CD4-positive, alpha-beta T cell treated with Interleukin-6 for 4 hours (primary cell): ENCODE data around the gene CGB1.

Experiments
- DNase-seq: peaks from one replicate; pipeline ENCODE4 v3.0.0-alpha.2; 2020; ENCODE audit warnings: mixed read lengths

CGB1 gene

DNA sequence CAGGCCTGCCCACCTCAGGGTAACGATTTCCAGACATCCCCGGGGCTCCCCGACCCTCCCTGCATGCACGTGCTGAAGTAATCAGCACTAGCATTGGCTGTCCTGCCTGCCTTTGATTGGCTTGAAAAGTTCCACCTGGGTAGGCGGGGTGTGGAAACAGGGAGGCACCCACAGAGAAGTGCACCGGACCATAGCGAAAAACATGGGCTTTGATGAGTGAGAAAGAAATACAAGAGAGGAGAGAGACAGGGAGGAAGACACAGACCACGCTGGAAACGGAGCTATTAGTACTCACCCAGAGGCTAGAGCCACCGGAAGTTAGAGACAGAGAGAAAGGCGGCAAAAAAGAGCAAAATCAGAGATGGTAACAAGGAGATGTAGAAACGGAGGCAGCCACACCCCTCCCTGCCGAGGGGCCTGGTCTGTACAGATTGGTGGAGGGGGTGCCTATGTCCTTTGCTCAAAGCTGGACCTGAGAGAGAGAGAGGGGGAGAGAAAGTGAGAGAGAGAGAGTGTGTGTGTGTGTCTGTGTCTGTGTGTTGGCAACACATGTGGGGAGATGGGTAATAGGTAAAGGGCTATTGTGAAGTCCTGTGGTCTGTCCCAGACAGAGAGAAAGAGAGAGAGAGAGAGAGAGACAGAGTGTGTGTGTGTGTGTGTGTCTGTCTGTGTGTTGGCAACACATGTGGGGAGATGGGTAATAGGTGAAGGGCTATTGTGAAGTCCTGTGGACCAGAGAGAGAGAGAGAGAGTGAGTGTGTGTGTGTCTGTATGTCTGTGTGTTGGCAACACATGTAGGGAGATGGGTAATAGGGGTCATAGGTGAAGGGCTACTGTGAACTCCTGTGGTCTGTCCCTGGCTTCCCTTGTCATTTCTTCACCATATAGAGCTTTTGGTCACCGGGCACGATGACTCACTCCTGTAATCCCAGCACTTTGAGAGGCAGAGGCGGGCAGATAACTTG is 15.5 kb downstream of the CGB1 start:
- DNase-seq: no peak

DNA sequence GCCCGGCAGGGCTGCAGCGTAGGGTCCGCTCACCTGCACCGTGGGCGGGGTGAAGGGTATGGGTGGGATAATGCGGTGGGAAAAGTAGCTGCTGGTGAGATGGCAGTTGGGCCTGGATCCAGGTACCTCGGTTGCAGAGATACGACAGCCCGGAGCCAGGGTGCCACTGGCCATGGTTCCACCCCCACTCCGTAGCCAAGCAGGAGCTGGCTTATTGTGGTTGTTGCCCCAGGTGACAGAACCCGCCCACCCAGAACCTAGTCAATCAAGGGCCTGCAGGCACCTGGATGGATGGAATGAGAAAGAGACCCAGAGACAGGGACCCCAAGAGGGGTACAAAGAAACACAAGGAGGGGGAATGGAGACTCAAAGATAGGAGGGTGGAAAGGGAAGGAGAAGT is 16.4 kb downstream of the CGB1 start:
- DNase-seq: no peak

DNA sequence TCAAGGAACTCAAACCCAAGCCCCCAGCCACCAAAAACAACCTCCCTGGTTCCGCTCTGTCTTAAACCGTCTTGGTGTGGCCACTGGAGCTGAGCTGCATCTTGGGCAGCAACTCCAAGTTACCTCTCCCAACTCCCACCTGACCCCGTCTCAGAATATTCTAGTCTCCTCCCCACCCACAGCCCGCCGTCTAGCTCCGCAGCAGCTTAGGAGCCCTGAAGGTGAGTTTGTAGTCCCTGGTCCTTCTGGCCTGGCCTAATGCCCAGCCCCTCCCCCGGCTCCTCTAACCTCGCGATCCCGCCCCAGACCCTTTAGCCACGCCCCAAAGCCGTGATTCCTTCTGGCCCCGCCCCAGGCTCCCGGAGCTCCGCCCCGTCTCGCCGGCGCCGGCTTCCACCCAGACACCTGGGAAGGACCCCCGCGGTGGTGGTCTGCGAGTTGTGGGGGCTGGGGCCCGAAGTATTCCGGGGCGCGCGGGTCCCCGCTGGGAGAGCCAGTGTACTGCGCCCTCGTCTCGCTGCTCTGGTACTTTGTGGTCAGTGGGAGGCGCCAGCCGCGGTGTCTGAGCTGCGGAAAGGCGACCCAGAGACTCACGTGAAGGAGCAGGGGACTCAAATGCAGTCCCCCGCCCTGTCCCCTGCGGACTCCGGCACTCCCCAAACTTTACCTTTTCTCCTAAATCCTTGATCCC is 17.3 kb downstream of the CGB1 start:
- peak; percentile 79 for DNase-seq

DNA sequence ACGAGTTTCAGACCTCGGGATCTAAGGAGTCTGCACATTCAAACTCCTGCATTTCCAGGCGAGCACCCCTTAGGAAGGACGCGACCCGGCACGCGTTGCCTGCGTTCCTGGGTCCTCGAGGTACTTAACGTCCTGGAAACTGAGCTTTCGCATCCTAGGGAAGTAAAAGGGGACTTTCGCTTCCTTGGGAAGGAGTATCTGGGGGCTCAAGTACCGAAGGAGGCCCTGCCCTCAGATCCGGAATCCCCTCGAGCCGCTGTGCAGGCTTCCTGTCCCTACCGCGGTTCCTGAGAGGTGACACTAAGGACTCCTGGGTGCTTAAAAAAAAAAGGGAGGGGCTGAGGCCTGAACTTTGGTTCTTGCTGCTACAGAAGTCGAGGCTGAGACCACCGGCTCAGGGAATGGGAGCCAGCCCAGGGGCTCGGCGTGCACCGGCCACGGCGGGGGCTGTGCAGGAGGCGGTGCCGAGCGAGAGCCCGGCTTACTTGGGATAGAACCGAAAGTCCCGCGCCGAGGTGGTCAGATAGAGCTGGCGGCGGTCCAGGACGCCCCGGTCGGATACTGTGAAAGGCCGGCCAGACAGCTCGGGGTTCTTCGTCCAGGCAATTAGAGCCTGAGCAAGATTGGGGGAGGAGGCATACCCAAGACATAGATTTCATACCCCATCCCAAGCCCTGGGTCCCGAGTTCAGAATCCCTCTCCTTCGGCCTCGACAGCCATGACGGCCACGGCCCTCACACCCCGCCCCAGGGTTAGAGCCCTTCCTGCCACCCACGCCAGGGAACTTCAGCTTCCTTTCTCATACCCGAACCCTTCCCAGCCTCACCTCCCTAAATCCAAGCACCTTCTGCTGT is 18.1 kb downstream of the CGB1 start:
- DNase-seq: peak; percentile 46

DNA sequence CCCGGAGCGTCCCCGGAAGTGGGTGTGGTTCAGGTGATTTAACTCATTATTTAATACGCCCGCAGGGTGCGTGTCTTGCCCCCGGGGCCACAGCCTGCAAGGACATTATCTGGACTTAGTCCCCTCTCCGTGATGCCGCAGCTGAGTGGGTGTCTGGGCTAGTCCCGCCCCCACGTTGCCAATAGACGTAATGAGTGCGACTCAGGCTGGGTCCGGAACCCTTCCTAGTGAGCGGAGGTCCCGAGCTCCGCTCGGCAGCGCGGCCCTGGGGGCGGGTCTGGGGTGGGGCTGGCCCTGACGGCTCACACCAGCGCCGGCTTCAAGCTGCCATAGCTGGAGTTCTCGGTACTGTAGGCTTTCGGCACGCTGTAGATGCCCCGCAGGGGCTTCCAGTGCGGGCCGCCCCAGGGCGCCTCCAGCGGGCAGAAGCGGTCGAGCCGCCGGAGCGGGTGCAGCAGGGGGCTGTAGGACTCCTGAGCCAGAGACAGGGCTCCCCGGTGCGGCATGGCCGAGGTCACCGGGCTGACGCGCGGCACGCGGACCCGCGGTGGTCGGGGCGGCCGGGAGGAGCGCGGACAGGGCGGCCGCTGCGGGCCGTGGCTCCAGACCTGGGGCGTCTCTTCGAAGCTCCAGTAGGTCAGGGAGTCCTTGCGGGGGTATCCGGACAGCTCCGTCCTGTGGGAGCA is 18.9 kb downstream of the CGB1 start:
- DNase-seq: peak; percentile 68

DNA sequence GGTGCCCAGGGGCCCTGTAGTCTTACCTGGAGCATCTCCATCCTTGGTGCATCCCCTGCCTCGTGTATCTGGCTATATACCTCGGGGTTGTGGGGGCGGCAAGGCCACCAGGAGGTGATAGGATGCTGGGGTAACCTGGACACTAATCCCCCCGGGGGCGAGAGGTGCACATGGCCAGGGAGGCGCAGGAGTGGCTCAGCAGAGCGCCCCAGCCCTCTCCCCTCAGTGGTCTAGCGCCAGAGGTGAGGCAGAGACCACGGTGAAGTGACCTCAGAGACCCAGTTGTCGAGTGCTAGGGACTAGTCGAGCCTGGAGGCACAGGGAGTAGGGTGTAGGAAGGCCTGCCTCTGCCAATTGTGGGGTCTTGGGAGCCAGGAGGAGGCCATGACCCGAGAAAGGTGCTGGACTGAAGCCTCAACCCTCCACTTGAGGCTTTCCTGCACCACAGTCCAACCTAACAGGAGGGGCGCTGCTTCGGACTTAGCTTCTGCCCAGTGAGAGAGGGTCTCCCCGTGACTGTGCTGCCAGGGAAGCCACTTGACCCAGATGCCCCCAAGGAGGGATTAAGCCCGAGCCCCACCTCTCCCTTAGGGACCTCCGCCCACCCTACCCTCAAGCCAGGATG is 19.5 kb downstream of the CGB1 start, which contains the start of gene LHB:
LHB (minus strand) TSS at position 51 of the 625 bp plus-strand sequence; CDS start at position 41, 10 bp downstream.
- DNase-seq: no peak

DNA sequence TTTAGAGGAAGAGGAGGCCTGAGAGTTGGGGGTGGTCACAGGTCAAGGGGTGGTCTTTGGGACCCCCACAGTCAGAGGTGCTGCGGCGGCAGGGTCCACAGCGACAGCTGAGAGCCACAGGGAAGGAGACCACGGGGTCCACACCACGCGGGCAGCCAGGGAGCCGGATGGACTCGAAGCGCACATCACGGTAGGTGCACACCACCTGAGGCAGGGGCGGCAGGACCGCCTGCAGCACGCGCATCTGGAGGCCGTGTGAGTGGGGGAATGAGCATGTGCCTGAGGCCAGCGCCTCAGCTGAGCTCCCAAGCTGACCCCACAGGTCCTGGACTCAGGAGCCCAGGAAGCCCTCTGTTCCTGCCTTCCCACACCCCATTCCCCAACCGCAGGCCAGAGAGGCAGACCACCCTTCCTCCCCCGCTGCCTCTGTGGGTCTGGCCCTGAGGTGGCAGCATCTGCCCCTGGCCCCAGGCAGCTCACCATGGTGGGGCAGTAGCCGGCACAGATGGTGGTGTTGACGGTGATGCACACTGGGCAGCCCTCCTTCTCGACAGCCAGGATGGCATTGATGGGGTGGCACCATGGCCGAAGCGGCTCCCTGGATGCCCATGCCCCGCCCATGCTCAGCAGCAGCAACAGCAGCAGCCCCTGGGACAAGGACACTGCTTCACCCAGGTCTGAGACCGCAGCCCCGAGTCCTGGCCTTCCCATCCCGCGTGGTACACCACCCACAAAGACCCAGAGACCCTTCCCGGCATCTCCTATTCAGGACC is 20.4 kb downstream of the CGB1 start:
- no peak for DNase-seq

DNA sequence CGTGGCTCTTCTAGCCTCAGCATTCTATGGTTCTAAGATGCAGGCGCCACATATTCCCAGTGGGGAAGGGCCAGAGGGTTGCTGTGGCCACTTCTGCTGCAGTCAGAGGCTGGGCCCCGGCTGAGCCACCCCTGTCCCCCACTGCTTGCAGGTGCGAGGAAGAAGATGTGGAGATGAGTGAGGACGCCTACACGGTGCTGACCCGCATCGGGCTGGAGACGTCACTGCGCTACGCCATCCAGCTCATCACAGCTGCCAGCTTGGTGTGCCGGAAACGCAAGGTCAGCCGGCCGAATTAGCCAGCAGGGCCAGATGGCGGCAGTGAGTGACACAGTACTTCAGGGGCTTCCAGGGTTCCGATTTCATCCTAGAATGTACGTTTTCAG is 21.8 kb downstream of the CGB1 start:
- no peak for DNase-seq

DNA sequence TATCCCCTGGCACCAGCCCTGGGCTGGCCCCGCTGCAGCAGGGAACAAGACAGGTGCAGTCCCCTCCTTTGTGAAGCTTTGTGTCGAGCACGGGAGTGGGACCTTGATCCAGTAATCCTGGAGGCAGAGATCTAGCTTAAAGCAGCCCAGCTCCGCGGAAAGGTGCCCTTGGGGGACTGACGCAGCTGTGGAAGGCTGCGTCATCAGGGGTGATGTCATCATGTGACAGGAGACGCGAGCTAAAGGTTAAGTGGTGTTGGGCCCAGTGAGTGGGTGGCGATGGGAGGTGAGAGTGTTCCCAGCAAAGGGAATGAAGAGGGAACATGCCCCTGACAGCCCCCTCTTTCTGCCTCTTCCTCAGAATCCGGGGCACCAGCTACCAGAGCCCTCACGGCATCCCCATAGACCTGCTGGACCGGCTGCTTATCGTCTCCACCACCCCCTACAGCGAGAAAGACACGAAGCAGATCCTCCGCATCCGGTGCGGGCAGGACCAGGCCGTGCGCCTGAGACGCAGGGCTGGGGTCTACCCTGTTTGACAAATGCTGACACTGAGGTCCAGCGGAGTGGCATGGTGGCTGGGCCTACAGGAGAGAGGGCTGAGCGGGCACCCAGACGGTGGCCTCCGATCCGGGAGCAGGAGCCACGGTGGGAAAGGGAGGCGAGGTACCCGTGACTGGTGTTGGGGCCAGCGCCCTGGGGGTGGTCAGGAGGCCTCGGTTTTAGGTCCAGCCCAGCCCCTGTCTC is 22.4 kb downstream of the CGB1 start:
- DNase-seq: no peak

DNA sequence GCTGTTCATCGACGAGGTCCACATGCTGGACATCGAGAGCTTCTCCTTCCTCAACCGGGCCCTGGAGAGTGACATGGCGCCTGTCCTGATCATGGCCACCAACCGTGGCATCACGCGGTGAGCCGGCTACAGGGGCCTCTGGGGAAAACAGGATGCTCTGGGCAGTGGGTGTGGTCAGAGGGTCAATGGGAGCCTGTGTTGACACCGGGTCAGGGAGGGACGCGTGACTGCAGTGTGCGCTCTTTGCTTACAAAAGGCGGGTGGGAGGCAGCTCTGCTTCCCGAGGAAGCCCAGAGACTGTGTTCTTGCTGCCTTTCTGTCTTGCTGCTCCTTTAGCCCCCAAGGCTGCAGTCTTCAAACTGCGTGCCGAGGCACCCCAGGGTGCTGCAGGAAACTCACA is 25.5 kb downstream of the CGB1 start:
- DNase-seq: no peak

DNA sequence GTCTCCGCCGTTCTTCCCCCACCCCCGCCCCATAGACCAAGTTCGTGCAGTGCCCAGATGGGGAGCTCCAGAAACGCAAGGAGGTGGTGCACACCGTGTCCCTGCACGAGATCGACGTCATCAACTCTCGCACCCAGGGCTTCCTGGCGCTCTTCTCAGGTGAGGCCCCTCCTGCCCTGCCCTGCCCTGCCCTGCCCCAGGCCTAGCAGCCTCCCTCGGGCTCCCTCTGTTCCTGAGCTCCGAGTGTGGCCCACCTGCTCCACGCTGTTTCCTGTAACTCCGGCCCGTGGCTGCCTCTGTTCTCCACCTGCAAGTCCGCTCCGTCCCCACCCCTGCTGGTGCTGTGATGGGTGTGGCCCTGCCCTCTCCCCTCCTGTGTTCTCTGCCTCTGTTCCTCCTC is 26.2 kb downstream of the CGB1 start:
- DNase-seq: no peak

DNA sequence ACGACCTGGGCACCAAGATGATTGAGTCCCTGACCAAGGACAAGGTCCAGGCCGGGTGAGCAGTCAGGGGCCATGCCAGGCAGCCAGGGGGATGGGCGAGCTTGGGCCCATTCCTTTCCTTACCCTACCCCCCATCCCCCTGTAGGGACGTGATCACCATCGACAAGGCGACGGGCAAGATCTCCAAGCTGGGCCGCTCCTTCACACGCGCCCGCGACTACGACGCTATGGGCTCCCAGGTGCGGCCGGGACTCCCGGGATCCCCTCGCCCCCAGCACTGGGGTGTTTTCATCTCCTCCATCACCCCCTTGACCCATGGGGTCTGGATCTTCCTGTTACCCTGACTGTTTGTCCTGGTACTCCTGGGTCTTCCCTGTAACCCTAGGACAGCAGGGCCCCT is 26.9 kb downstream of the CGB1 start:
- no peak for DNase-seq

DNA sequence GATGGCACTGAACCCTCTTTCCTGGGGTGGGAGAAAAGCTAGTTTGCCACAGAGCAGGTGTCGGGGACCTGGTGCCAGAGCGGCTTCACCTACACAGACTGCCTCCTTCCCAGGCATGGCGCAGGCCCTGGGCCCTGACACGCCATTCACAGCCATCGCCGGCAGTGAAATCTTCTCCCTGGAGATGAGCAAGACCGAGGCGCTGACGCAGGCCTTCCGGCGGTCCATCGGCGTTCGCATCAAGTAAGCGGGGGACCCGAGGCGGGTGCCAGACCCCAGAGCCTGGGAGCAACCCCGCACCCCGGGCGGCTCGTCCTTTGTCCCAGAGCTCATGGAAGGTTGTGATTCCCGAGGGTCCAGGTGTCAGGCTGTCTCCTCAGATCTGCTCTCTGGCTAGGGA is 29.8 kb downstream of the CGB1 start:
- DNase-seq: no peak

DNA sequence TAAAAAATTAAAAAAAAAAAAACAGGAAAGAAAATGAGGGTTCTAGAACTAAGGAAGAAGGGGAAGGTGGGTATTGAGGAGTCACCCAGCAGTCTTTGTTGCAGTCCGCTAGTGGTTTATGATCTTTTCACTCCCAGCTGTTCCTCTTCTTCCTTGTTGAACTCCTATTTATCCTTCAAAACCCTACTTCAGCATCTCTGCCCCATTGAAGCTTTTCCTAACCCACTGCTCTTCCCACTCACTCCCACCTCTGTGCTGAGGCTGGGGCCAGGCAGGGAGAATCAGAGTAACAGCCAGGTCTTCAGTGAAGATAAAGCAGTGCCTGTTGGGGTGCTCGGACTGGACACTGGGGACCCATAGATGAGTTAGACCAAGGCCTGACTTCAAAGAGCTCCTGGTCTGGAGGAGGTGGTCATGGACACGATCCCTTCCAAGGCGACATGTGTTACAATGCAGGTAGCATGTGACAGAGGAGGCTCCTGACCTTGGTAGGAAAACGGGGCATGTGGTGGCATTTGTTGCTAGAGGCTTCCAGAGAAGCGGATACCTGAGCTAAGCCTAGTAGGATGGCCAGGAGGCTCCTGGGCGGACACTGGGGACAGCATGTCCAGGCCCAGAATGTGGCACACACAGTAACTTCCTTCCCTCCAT is 31.6 kb downstream of the CGB1 start:
- DNase-seq: no peak

DNA sequence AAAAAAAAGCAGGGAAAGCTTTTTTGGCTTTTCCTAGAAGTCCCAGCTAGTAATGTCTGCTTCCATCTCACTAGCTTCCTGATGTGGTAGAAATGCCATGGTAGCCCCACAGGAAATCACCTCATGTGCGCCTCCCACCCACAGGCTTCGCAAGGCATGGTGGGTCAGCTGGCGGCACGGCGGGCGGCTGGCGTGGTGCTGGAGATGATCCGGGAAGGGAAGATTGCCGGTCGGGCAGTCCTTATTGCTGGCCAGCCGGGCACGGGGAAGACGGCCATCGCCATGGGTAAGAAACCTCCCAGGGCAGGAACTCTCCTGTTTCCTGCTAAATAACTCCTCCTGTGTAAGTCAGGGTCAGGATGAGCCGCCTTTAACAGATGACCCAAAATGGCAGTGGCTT is 32.6 kb downstream of the CGB1 start:
- no peak for DNase-seq

DNA sequence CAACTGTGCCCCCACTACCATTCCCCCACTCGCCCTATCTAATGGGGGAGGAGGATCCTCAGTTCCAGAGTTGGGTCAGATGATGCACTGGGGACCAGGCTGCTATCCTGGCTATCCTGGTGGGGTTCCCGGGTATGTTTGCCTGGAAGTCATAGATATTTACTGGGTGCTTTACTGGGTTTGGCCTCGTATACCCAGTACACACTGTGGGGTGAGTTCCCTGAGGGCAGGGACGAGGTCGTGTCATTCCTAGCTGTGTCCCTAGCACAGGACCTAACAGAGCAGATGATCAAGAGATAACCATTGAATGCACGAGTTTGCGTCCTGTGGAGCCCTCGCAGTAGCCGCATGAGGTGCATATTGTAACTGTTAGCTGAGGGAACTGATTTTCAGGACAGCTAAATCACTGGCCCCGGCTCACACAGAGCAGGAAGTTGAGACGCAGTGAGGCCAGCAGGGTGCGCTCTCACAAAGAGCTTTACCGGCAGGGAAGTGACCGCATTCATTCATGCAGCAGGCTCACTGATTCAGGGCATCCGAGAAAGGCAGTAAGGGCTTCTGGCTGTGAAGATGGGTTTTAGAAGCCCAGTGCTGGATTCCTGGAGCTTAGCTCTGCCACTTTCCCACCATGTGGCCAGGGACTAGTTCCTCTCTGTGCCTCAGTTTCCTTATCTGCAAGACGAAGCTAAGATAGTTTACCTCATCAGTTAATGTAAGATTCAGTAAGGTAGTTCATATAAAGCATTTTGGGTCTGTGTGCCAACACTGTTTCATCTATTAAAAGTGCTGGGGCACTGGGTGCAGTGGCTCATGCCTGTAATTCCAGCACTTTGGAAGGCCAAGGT is 37.0 kb downstream of the CGB1 start:
- peak; percentile 75 for DNase-seq

DNA sequence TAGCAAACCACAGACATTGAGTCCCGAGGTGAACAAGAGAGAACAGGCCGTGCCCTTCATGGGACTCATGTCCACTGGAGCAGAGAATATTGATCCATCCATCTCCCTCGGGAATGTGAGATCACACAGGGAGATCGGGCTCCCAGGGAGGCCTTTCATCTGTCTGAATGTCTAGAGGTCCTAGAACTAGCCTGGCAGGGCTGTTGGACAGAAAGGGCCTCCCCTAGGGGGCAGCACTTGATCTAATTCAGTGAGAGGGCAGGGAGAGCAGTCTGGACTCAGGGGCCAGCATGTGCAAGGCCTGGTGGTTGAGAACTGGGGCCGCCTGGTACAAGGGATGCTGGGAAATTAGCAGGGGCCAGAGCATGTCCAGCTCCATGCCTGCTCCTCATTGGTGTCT is 38.7 kb downstream of the CGB1 start:
- DNase-seq: peak; percentile 62

DNA sequence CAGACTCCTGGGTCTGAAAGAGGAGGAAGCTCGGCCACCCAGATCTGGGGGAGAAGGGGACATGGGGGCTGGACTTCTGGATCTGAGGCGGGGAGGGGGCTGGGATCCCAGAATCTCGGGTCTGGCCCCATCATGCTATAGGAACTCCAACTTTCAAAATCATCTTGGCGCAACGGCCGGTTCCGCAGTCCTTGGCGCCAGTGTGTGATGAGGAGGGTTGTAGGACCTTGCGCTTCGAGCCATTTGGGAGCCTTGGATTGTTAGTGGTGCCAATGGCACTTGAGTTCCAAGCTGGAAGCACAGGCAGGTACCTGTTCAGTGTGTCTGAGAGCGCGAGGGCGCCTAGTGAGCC is 42.7 kb downstream of the CGB1 start:
- no peak for DNase-seq
